ENCODE data around the gene THRA.

THRA gene

DNA sequence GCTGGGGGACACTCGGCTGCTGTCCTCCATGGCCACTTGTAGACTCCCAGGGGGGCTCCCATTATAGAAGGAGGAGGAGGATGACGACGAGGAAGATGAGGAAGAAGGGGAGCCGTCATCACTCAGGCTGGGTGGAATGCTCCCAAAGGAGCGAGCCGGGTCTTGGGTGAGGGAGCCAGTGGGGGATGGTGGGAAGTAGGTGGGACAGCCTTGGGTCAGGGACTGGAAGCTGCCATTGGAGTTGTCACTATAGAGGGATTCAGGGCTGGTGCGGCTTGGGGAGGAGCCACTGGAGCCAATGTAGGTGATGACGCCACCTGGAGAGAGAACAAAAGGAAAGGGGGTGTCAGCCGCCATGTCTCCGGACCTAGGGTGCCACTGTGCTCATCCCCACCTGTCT is 34.3 kb downstream of the THRA start:
- no peak overlapping the region for H3K4me3 Mint-ChIP-seq
- H3K4me1 Mint-ChIP-seq = peaks cover 83% of the 10 kb centered on the region
- peaks cover 28% of the 10 kb centered on the region for H3K36me3 Mint-ChIP-seq (ENCODE audit: low read depth)
- no peak overlapping the region for H3K27ac Mint-ChIP-seq
- H3K27me3 Mint-ChIP-seq (ENCODE audit: low read depth, poor library complexity) = peaks cover 8% of the 10 kb centered on the region
- no peak for DNase-seq
- TF ChIP-seq, protein P1, sequence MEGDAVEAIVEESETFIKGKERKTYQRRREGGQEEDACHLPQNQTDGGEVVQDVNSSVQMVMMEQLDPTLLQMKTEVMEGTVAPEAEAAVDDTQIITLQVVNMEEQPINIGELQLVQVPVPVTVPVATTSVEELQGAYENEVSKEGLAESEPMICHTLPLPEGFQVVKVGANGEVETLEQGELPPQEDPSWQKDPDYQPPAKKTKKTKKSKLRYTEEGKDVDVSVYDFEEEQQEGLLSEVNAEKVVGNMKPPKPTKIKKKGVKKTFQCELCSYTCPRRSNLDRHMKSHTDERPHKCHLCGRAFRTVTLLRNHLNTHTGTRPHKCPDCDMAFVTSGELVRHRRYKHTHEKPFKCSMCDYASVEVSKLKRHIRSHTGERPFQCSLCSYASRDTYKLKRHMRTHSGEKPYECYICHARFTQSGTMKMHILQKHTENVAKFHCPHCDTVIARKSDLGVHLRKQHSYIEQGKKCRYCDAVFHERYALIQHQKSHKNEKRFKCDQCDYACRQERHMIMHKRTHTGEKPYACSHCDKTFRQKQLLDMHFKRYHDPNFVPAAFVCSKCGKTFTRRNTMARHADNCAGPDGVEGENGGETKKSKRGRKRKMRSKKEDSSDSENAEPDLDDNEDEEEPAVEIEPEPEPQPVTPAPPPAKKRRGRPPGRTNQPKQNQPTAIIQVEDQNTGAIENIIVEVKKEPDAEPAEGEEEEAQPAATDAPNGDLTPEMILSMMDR (IDR thresholded peaks at IDR 0.05) = no peak
- H3K9me3 Mint-ChIP-seq = no peaks in the 10 kb centered on the region

DNA sequence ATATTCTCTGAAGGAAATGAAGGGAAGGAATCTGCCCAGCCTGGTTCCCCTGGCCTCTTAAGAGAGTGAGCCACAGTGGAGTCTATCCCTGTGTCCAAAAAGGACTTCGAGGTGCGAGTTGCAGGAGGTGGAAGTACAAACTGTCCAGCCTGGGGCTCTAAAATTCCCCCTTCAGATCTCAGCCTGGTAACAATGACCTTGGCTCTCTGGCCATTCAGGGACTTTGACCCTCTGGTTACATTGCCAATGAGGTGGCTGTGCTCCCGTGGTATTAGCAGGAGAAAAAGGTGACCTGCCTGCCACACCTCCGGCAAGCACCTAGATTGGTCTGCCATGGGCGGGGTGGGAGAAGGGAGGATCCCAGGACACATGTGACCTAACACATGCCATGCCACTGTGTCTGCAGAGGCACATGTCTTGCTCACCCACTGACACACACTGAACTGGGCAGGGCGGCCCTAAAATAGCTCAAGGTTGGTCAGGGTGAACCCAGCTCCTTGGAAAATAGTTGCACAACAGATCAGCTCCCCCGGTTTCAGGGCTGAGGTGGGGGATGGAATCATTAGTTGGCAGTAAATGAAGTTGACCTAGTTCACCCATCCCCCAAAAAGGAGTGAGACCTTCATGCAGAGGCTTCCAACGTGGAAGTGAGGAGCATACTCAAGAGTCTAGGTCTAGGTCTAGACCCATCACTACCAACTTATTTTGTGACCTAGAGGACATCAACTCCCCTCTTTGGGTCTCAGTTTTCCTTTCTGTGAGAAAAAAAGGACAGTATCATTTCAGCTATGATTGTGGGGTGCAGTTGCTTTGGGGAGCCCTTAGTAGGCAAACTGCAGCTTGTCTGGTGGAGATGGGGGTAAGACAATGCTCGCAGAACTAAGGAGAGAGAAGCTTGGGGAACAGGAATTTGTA is 35.4 kb downstream of the THRA start:
- peaks cover 28% of the 10 kb centered on the region for H3K36me3 Mint-ChIP-seq (ENCODE audit: low read depth)
- peaks cover 79% of the 10 kb centered on the region for H3K4me1 Mint-ChIP-seq
- TF ChIP-seq, protein P1 (IDR thresholded peaks at IDR 0.05) = no peak
- DNase-seq = no peak
- H3K9me3 Mint-ChIP-seq = no peaks in the 10 kb centered on the region
- peaks cover 8% of the 10 kb centered on the region for H3K27me3 Mint-ChIP-seq (ENCODE audit: low read depth, poor library complexity)
- peak overlapping the region; percentile 72 for H3K4me3 Mint-ChIP-seq
- peak overlapping the region; percentile 15 for H3K27ac Mint-ChIP-seq

DNA sequence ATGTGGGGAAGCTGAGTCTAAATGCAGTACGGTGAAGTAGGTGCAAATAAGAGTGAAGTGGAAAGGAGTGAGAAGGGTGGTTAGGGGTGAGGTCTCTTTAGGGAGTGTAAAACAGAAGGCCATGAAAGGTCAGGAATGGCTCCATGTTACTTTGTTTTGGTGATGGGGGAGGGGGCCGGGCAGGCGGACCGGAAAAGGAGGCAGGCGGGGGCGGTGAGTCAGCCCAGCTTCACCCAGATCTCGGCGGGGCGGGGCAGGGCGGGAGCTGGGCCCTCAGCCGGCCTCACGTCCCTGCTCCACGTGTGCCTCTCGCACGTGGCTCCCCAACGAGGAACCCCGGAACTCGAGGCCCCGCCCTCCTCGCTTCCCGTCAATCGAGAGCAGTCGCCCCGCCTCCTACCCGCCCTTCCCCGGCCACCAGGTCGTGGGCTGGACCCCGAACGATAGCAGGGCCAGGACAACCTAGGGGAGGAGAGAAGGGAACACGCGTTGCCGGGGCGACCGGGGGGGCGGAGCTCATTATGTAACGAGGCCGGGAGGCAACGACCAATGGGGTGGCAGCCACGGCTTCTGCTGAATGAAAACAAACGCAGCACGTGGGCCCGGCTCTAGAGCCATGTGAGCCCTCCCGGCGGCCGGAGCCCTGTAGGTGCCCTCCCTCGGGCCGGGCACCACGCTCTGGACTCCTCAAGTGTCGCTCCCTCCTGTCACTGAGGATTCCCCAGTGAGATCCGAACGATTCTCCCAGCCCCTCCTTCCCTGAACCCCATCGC is 36.3 kb downstream of the THRA start:
- H3K27me3 Mint-ChIP-seq (ENCODE audit: low read depth, poor library complexity) = peaks cover 8% of the 10 kb centered on the region
- peak overlapping the region; percentile 15 for H3K27ac Mint-ChIP-seq
- peaks cover 79% of the 10 kb centered on the region for H3K4me1 Mint-ChIP-seq
- no peaks in the 10 kb centered on the region for H3K9me3 Mint-ChIP-seq
- TF ChIP-seq, protein P1 (IDR thresholded peaks at IDR 0.05) = no peak
- peak overlapping the region; percentile 89 for H3K4me3 Mint-ChIP-seq
- DNase-seq = peak; percentile 94
- peaks cover 21% of the 10 kb centered on the region for H3K36me3 Mint-ChIP-seq (ENCODE audit: low read depth)

DNA sequence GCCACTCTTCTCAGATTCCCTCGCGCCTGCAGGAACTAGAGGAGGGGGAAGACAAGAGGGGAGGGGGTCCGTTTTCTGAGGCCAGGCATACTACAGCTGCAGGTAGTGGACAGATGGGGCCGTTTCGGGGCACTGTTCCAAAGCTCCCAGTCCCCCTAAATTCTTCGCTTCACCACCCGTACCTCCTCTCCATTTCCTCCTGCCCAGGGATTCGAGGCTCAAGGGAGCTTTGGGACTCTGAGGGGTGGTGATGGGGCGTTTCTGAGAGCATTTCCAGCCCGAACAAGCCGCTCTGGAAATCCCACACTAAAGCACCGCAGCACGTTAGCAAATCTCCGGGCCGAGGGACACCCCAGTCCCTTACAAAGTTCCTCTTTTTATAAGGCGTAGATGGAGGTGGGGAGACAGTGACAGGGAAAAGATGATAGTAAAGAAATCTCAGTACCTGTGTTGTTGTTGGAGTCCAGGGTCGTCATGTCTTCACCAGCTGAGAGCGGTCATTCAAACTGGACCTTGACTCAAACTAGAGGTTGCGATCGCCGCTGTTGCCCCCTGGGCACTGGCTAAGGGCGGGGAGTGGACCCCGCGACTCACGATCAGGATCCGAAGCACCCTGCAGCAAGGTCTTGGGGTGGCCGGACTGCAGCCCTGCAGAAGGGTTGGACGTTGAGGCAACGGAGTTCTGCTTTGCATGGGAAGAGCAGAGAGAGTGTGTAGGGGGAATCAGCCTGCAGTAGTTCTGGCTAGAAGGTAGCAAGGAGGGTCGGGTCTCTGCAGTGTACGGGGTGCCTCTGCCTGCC is 37.1 kb downstream of the THRA start:
- DNase-seq = peak; percentile 30
- TF ChIP-seq, protein P1 (IDR thresholded peaks at IDR 0.05) = no peak
- Mint-ChIP-seq H3K9me3 (no peaks in the 10 kb centered on the region), H3K4me3 (peak overlapping the region; percentile 89), H3K4me1 (peaks cover 82% of the 10 kb centered on the region), H3K27me3 (ENCODE audit: low read depth, poor library complexity) (peaks cover 8% of the 10 kb centered on the region), H3K36me3 (ENCODE audit: low read depth) (peaks cover 18% of the 10 kb centered on the region), H3K27ac (no peak overlapping the region)

DNA sequence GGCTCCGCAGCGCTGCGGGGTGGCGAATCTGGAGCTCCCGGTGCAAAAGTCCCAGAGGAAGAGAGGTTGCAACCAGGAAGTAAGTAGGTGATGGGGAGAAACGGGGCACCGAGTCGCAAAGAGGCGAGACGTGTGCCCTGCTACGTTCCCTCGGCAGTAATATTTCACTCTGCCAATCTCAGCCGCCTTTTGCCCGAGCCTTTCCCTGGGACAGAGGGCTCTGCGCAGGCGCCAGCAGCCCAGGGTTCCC is 37.6 kb downstream of the THRA start, which contains the start of gene NR1D1:
Gene NR1D1, minus strand, starts transcription at position 171 of the 250 bp plus-strand sequence. CDS start 495 bp downstream, outside the sequence.
- H3K27ac Mint-ChIP-seq = peak within 1 kb of the TSS; percentile 87
- peaks cover 85% of the 10 kb centered on the region for H3K4me1 Mint-ChIP-seq
- H3K36me3 Mint-ChIP-seq (ENCODE audit: low read depth) = peaks cover 18% of the 10 kb centered on the region
- peaks cover 8% of the 10 kb centered on the region for H3K27me3 Mint-ChIP-seq (ENCODE audit: low read depth, poor library complexity)
- H3K9me3 Mint-ChIP-seq = no peaks in the 10 kb centered on the region
- peak within 1 kb of the TSS; percentile 89 for H3K4me3 Mint-ChIP-seq
- TF ChIP-seq, protein P1 (IDR thresholded peaks at IDR 0.05) = no peak
- no peak for DNase-seq

Measured in nephron progenitor cell (in vitro differentiated cells).